SK-N-SH (cell line): ENCODE results near the gene CMTM8. TPM values are rescaled to one million over a fixed set of nuclear protein-coding genes. Genes with fewer than 3 reads are reported as not detected.
A peak's percentile ranks its signal among the peaks of the same experiment; 100 is the strongest.

Source experiments
- CTCF ChIA-PET: fragments of 300-600, 350-600 bp; formaldehyde crosslinking; extraction: SDS; loops from one replicate; lab custom pipeline; 2021; lab: Yijun Ruan, JAX
- POLR2A ChIA-PET: fragments of 350-600 bp; sonication (Branson Sonifier 250); formaldehyde crosslinking; extraction: SDS; loops from one replicate; lab custom pipeline; 2020; ENCODE audit warnings: antibody characterized with exemption, inconsistent platforms; lab: Yijun Ruan, JAX
- DNase-seq: peaks from one replicate; pipeline ENCODE4 v3.0.0; 2012
- H2AFZ ChIP-seq: fragments of 200-600 bp; sonication (generic); 2 replicates; pipeline ENCODE4 v1.8.1; 2016; ENCODE audit warnings: antibody characterized with exemption, mild to moderate bottlenecking, low read depth
- H3F3A ChIP-seq: fragments of 200-600 bp; sonication (generic); replicated peaks from 2 replicates; pipeline ENCODE3; 2016; ENCODE audit warnings: antibody characterized with exemption, mild to moderate bottlenecking; ENCODE audit not compliant: insufficient read depth
- H3K27ac ChIP-seq, 2 experiments: fragments of 200-500 bp in 1 of 2; fragments of 200-600 bp in 1 of 2; sonication (Bioruptor generic) in 1 of 2; sonication (generic), shearing (Covaris generic) in 1 of 2; 2 replicates each; pipeline versions ENCODE4 v1.5.1 to v1.6.1; 2014 to 2016; ENCODE audit warnings: low read depth in 2 of 2, inconsistent platforms in 1 of 2, low read length in 1 of 2, mild to moderate bottlenecking in 1 of 2, mixed read lengths in 1 of 2
- H3K27me3 ChIP-seq: fragments of 200-600 bp; sonication (generic), shearing (Covaris generic); 2 replicates; pipeline ENCODE4 v1.6.1; 2016; ENCODE audit warnings: mixed run types; ENCODE audit not compliant: insufficient read depth
- H3K36me3 ChIP-seq, 2 experiments: fragments of 200-500 bp in 1 of 2; fragments of 200-600 bp in 1 of 2; sonication (Bioruptor generic) in 1 of 2; sonication (generic) in 1 of 2; replicated peaks in 1 of 2; 2 replicates each; pipeline versions ENCODE3 to v1.5.1; 2014 to 2016; ENCODE audit warnings: low read length in 1 of 2, mild to moderate bottlenecking in 1 of 2; ENCODE audit not compliant: insufficient read depth in 2 of 2, control insufficient read depth in 1 of 2
- H3K4me1 ChIP-seq, 2 experiments: fragments of 200-500 bp in 1 of 2; fragments of 200-600 bp in 1 of 2; sonication (Bioruptor generic) in 1 of 2; sonication (generic), shearing (Covaris generic) in 1 of 2; 2 replicates each; pipeline versions ENCODE4 v1.5.1 to v1.6.1; 2014 to 2016; ENCODE audit warnings: low read depth in 1 of 2, low read length in 1 of 2, mixed run types in 1 of 2; ENCODE audit not compliant: insufficient read depth in 2 of 2, control insufficient read depth in 1 of 2
- H3K4me2 ChIP-seq: fragments of 200-600 bp; sonication (generic), shearing (Covaris generic); 2 replicates; pipeline ENCODE4 v1.6.1; 2017; ENCODE audit warnings: mixed run types
- H3K4me3 ChIP-seq, 2 experiments: fragments of 200-500 bp in 1 of 2; fragments of 200-600 bp in 1 of 2; sonication (Bioruptor generic) in 1 of 2; sonication (generic), shearing (Covaris generic) in 1 of 2; 2 replicates each; pipeline versions ENCODE4 v1.5.1 to v1.8.1; 2014 to 2016; ENCODE audit warnings: low read depth in 2 of 2, inconsistent platforms in 1 of 2, low read length in 1 of 2, mild to moderate bottlenecking in 1 of 2, mixed read lengths in 1 of 2, moderate library complexity in 1 of 2
- H3K79me2 ChIP-seq: fragments of 200-600 bp; sonication (generic); 2 replicates; pipeline ENCODE4 v1.8.1; 2017; ENCODE audit warnings: mild to moderate bottlenecking; ENCODE audit not compliant: insufficient read depth
- H3K9ac ChIP-seq: fragments of 200-600 bp; sonication (generic); 2 replicates; pipeline ENCODE4 v1.6.1; 2017; ENCODE audit warnings: mixed run types
- H3K9me2 ChIP-seq: fragments of 200-600 bp; sonication (generic); 2 replicates; pipeline ENCODE4 v1.6.1; 2017; ENCODE audit warnings: mixed run types
- H3K9me3 ChIP-seq: fragments of 200-600 bp; sonication (generic); 2 replicates; pipeline ENCODE4 v1.6.1; 2017; ENCODE audit warnings: mixed run types, mild to moderate bottlenecking, moderate library complexity
- H4K20me1 ChIP-seq: fragments of 200-600 bp; sonication (generic); 2 replicates; pipeline ENCODE4 v1.6.1; 2017; ENCODE audit warnings: mild to moderate bottlenecking, mixed run types; ENCODE audit not compliant: insufficient read depth
- EZH2phosphoT487 ChIP-seq: fragments of 200-600 bp; sonication (generic); IDR thresholded peaks from 2 replicates; pipeline ENCODE4 v1.6.1; 2017; ENCODE audit warnings: low read depth, mixed run types, mild to moderate bottlenecking, antibody characterized with exemption, moderate library complexity, borderline replicate concordance
- FOXJ3 ChIP-seq: sonication (generic); formaldehyde crosslinking; IDR thresholded peaks from 2 replicates; pipeline ENCODE4 v1.5.1; 2020; ENCODE audit warnings: mild to moderate bottlenecking, missing genetic modification reagents
- MEF2A ChIP-seq: IDR thresholded peaks from 2 replicates; pipeline ENCODE4 v1.4.0; 2012; ENCODE audit warnings: low read depth, borderline replicate concordance
- POLR2AphosphoS5 ChIP-seq: IDR thresholded peaks from 2 replicates; pipeline ENCODE4 v1.6.1; 2012; ENCODE audit warnings: low read depth, low read length
- RCOR1 ChIP-seq: fragments of 150-350 bp; IDR thresholded peaks from 2 replicates; pipeline ENCODE4 v1.6.1; 2017; ENCODE audit warnings: antibody characterized with exemption, low read length
- RFX5 ChIP-seq: IDR thresholded peaks from 2 replicates; pipeline ENCODE4 v1.6.1; 2012; ENCODE audit warnings: mild to moderate bottlenecking, improper control_type of control experiment, low read length
- WGBS: methylation state at CpG from one replicate; pipeline ENCODE4 v1.1.6; 2017; ENCODE audit warnings: low lambda C conversion rate; 5-methylcytosine and 5-hydroxymethylcytosine counted together
- polyA plus RNA-seq, 3 experiments: library from polyadenylated mRNA; depleted of rRNA; stranded (reverse); fragments of >200 nt; gene quantifications; 2 replicates each; pipeline ENCODE4 v1.2.3, GENCODE V29; 2012
- TF ChIP-seq, protein P1 (sequence below): IDR thresholded peaks from 2 replicates; pipeline ENCODE4 v1.4.0; 2012; ENCODE audit warnings: low read depth, borderline replicate concordance
- TF ChIP-seq, protein P2 (sequence below): fragments of 200-600 bp; sonication (generic); IDR thresholded peaks from 2 replicates; pipeline ENCODE4 v1.6.1; 2017; ENCODE audit warnings: antibody characterized with exemption, mild to moderate bottlenecking, moderate library complexity

Gene CMTM8
- polyA plus RNA-seq, 1 of the 3 experiments (the other 2 are of a cell fraction) = 9.7 TPM

DNA sequence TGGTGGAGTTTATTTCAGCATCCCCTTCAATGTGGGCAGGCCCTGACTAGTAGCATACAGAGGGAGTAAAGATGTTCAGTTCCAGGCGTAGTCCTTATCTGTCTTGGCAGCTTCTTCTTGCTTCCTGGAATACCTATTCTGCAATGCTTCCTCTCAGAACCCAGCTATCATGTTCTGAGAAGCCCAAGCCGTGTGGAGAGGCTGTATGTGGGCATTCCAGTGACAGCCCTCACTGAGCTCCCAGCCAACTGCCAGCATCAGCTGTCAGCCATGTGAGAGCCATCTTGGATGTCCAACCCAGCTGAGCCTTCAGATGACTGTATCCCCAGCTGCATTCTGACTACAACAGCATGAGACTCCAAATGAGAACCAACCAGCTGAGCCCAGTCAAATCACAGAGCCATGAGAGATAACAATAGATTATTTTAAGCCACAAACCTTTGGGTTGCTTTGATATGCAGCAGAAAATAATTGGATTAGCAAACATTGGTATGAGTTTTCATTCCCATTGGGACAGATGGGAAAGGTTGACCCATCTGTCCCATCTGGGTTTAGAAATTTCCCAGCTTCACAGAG, 144.7 kb downstream of the CMTM8 start:
- H3F3A ChIP-seq = no peaks in the 10 kb centered on the region
- DNase-seq = no peak
- no peak overlapping the region for H3K9ac ChIP-seq
- no peak for TF ChIP-seq RCOR1
- TF ChIP-seq, all 33 proteins: peak for 0
- ChIA-PET POLR2A (no interaction called here), CTCF (interaction anchor here (0.7 to 5.3 kb wide), 5 partner anchors 9 to 364 kb away, joined by 3 to 38 read pairs (median 4); no protein-coding TSS in a partner anchor)
- Histone ChIP-seq H3K27me3 (no peaks in the 10 kb centered on the region), H3K27ac (no peak overlapping the region), H3K36me3 (no peaks in the 10 kb centered on the region), H3K9me2 (no peaks in the 10 kb centered on the region), H2AFZ (no peak overlapping the region), H3K4me3 (no peak overlapping the region), H4K20me1 (no peaks in the 10 kb centered on the region), H3K4me1 (peaks cover 0 to 9% of the 10 kb centered on the region in 2 experiments; a peak in 1 of 4 replicates), H3K4me2 (no peak overlapping the region), H3K79me2 (no peaks in the 10 kb centered on the region), H3K9me3 (no peaks in the 10 kb centered on the region)
- 60% methylated on average over 2 of the region's 2 CpGs for WGBS

DNA sequence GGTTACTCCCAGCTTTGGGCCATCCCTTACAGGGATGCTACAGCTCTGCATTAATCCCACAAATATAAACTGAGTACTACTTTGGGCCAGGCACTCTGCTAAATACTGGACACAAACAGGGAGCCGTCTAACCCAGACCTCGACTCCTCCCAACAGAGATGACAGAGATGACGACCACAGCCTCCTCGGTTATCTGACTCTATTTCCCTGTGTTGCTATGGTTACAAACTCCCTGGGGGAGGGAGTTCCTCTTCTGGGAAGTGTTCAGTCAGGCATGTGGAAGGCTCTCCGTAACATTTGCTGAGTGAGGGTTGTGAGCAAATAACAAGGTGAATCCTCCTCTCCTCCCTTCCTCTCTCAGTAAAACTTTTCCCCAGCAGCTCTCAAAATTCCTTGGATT, 146.5 kb downstream of the CMTM8 start:
- no peak for TF ChIP-seq RFX5
- TF ChIP-seq MEF2A = no peak
- TF ChIP-seq FOXJ3 (CRISPR knock-in tag) = no peak
- no peak for TF ChIP-seq POLR2AphosphoS5
- TF ChIP-seq, protein P1, sequence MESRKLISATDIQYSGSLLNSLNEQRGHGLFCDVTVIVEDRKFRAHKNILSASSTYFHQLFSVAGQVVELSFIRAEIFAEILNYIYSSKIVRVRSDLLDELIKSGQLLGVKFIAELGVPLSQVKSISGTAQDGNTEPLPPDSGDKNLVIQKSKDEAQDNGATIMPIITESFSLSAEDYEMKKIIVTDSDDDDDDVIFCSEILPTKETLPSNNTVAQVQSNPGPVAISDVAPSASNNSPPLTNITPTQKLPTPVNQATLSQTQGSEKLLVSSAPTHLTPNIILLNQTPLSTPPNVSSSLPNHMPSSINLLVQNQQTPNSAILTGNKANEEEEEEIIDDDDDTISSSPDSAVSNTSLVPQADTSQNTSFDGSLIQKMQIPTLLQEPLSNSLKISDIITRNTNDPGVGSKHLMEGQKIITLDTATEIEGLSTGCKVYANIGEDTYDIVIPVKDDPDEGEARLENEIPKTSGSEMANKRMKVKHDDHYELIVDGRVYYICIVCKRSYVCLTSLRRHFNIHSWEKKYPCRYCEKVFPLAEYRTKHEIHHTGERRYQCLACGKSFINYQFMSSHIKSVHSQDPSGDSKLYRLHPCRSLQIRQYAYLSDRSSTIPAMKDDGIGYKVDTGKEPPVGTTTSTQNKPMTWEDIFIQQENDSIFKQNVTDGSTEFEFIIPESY = no peak
- TF ChIP-seq, protein P2, sequence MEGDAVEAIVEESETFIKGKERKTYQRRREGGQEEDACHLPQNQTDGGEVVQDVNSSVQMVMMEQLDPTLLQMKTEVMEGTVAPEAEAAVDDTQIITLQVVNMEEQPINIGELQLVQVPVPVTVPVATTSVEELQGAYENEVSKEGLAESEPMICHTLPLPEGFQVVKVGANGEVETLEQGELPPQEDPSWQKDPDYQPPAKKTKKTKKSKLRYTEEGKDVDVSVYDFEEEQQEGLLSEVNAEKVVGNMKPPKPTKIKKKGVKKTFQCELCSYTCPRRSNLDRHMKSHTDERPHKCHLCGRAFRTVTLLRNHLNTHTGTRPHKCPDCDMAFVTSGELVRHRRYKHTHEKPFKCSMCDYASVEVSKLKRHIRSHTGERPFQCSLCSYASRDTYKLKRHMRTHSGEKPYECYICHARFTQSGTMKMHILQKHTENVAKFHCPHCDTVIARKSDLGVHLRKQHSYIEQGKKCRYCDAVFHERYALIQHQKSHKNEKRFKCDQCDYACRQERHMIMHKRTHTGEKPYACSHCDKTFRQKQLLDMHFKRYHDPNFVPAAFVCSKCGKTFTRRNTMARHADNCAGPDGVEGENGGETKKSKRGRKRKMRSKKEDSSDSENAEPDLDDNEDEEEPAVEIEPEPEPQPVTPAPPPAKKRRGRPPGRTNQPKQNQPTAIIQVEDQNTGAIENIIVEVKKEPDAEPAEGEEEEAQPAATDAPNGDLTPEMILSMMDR = no peak
- no peak for TF ChIP-seq EZH2phosphoT487
- H3K4me1 ChIP-seq = peaks cover 0 to 9% of the 10 kb centered on the region in 2 experiments; a peak in 1 of 4 replicates
- no peaks in the 10 kb centered on the region for H4K20me1 ChIP-seq
- no peak overlapping the region for H2AFZ ChIP-seq
- H3K27ac ChIP-seq = peak overlapping the region in 1 of 2 experiments; percentile 2; a peak in 1 of 4 replicates
- H3K79me2 ChIP-seq = no peaks in the 10 kb centered on the region
- H3K9me3 ChIP-seq = no peaks in the 10 kb centered on the region
- WGBS = 40% methylated on average over 5 of the region's 5 CpGs
- H3F3A ChIP-seq = no peaks in the 10 kb centered on the region
- H3K9ac ChIP-seq = no peak overlapping the region
- POLR2A ChIA-PET = no interaction called here
- no peak overlapping the region for H3K4me2 ChIP-seq
- H3K4me3 ChIP-seq = no peak overlapping the region
- H3K27me3 ChIP-seq = no peaks in the 10 kb centered on the region
- no peaks in the 10 kb centered on the region for H3K36me3 ChIP-seq
- CTCF ChIA-PET = interaction anchor here (1.0 to 5.3 kb wide), 2 partner anchors 11 to 83 kb away, joined by 3 to 38 read pairs; no protein-coding TSS in a partner anchor
- H3K9me2 ChIP-seq = no peaks in the 10 kb centered on the region
- peak; percentile 42 for DNase-seq
